Esophagus muscularis mucosa (tissue), 4 donors: ENCODE measurements around the gene LHFPL2. TPM values are rescaled to one million over a fixed set of nuclear protein-coding genes. Genes with fewer than 3 reads are reported as not detected.
A peak's percentile ranks its signal among the peaks of the same experiment; 100 is the strongest.

Source experiments
- DNase-seq: peaks from one replicate; pipeline ENCODE4 v3.0.0-alpha.2; 2017; ENCODE audit errors: extremely low spot score
- H3K27ac ChIP-seq, 4 donors: fragments of 200-600 bp; sonication (generic); replicated peaks in 1 of 4; 1 replicate in 3 of 4; 2 replicates in 1 of 4; pipeline ENCODE4 v1.5.1; 2016 to 2019; ENCODE audit warnings: mild to moderate bottlenecking in 1 of 4
- H3K27me3 ChIP-seq, 4 donors: fragments of 200-600 bp; sonication (generic); one replicate each; pipeline versions ENCODE4 v1.5.1 to v1.6.0; 2016 to 2019
- H3K36me3 ChIP-seq, 4 donors: fragments of 200-600 bp; sonication (generic); one replicate each; pipeline ENCODE4 v1.5.1; 2016 to 2019
- H3K4me1 ChIP-seq, 4 donors: fragments of 200-600 bp; sonication (generic); one replicate each; pipeline ENCODE4 v1.5.1; 2016 to 2019
- H3K4me3 ChIP-seq, 4 donors: fragments of 200-600 bp; sonication (generic); 1 replicate in 2 of 4; 2 replicates in 2 of 4; pipeline ENCODE4 v1.5.1; 2016 to 2019; ENCODE audit warnings: mild to moderate bottlenecking in 4 of 4, moderate library complexity in 1 of 4
- H3K9me3 ChIP-seq, 4 donors: fragments of 200-600 bp; sonication (generic); 1 replicate in 3 of 4; 2 replicates in 1 of 4; pipeline ENCODE4 v1.5.1; 2016 to 2019
- EP300 ChIP-seq: sonication (generic); formaldehyde crosslinking; IDR thresholded peaks from one replicate; pipeline ENCODE4 v1.6.1; 2017; ENCODE audit warnings: antibody characterized with exemption
- POLR2A ChIP-seq: fragments of 450-650 bp; IDR thresholded peaks from one replicate; pipeline ENCODE4 v1.6.1; 2017; ENCODE audit warnings: antibody characterized with exemption, moderate library complexity, mild to moderate bottlenecking, low read depth
- POLR2AphosphoS5 ChIP-seq, 2 donors: sonication (generic); formaldehyde crosslinking; IDR thresholded peaks; one replicate each; pipeline ENCODE4 v1.6.1; 2017; ENCODE audit warnings: antibody characterized with exemption in 2 of 2
- WGBS: methylation state at CpG from one replicate; pipeline ENCODE4 v1.1.5; 2018; 5-methylcytosine and 5-hydroxymethylcytosine counted together
- intact Hi-C: fragments of 100-400 bp; cut with DNase I; formaldehyde crosslinking; loops from one replicate; pipeline ENCODE4 v1.15.1; 2023
- total RNA-seq, 4 donors: library from RNA; depleted of rRNA; stranded (reverse); fragments of >200 nt; gene quantifications; one replicate each; pipeline versions ENCODE4 v1.1.0 to v1.2.1, GENCODE V29; 2016
- TF ChIP-seq, protein P1 (sequence below), 3 experiments: fragments of 200-600 bp in 2 of 3; fragments of 450-650 bp in 1 of 3; sonication (generic) in 2 of 3; IDR thresholded peaks; one replicate each; pipeline ENCODE4 v1.5.1; 2017 to 2019; ENCODE audit warnings: antibody characterized with exemption in 3 of 3, mild to moderate bottlenecking in 2 of 3, moderate library complexity in 1 of 3

Gene LHFPL2
- total RNA-seq, 4 donors from 2014 or later, result 24.1 to 40.9 (median 28.1) TPM

DNA sequence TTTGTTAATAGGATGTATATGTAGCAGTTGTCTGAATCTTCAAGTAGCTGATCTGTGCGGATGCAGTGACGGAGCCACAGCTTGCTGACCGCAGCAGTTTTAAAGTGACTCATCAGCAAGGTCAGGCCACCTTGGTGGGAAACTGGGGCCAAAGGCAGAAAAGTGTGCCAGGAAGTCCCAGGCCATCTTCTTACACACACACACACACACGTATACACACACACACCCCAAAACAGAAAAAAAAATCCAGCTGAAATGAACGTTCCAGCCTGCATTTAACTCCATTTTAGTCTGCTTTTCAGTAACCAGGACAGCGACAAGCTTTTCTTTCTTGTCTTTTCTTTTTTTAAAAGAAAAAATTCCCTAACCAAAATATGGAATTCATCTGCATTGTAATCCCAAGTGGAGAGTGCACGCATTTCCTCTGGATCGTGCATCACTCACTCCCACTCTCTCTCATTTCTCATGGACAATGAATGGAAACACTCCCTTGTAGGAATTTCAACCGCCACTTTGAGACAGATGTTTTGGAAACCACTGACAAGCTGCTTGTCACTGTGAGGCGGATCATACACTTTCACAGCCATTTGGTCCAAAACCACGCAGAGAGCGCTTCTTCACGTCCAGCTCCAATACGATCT lies 103.9 kb downstream of the LHFPL2 start:
- DNase-seq, result no peak
- intact Hi-C loops, result loop anchor here (10.0 kb wide), 1 partner anchor 280 kb away; no protein-coding TSS in a partner anchor

DNA sequence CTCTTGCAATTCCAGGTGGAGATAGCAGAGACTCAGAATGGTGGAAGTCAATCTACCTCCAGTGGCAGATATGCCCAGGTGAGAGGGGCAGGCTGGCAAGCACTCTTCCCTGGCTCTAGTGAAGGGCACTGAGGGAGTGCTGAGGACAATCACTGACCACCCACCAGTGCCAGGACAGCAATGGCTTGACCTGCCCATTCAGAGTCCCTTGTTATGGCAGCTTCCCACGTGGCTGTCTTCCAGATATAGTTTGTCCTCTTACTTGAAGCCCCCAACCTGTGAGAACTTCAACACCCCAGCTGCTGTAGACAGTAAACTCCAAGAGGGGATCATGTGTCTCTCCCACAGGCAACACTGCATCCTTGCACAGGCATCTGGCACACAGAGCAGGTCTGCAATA lies 104.7 kb downstream of the LHFPL2 start:
- TF ChIP-seq, protein P1, sequence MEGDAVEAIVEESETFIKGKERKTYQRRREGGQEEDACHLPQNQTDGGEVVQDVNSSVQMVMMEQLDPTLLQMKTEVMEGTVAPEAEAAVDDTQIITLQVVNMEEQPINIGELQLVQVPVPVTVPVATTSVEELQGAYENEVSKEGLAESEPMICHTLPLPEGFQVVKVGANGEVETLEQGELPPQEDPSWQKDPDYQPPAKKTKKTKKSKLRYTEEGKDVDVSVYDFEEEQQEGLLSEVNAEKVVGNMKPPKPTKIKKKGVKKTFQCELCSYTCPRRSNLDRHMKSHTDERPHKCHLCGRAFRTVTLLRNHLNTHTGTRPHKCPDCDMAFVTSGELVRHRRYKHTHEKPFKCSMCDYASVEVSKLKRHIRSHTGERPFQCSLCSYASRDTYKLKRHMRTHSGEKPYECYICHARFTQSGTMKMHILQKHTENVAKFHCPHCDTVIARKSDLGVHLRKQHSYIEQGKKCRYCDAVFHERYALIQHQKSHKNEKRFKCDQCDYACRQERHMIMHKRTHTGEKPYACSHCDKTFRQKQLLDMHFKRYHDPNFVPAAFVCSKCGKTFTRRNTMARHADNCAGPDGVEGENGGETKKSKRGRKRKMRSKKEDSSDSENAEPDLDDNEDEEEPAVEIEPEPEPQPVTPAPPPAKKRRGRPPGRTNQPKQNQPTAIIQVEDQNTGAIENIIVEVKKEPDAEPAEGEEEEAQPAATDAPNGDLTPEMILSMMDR (IDR thresholded peaks at IDR 0.05), result no peak
- TF ChIP-seq POLR2AphosphoS5 (IDR thresholded peaks at IDR 0.05) (no peak), EP300 (no peak), POLR2A (no peak)
- Histone ChIP-seq H3K4me1 (peaks cover 33 to 84% (median 58%) of the 10 kb centered on the region in 4 donors), H3K36me3 (no peaks in the 10 kb centered on the region), H3K9me3 (no peaks in the 10 kb centered on the region), H3K27ac (no peak overlapping the region), H3K27me3 (no peaks in the 10 kb centered on the region), H3K4me3 (no peak overlapping the region)
- 57% methylated on average over 1 of the region's 1 CpG for WGBS
- no peak for DNase-seq
- intact Hi-C loops, result loop anchor here (10.0 kb wide), 1 partner anchor 281 kb away; no protein-coding TSS in a partner anchor

More for the DNA sequence above, 103.9 kb downstream of the LHFPL2 start:
- H3K4me1 ChIP-seq, result peaks cover 38 to 89% (median 57%) of the 10 kb centered on the region in 4 donors
- WGBS, result 64% methylated on average over 14 of the region's 14 CpGs
- no peak overlapping the region for H3K4me3 ChIP-seq
- H3K27ac ChIP-seq, result peak overlapping the region in 2 of 4 donors; percentile 2 to 5
- H3K27me3 ChIP-seq, result no peaks in the 10 kb centered on the region
- TF ChIP-seq EP300, result no peak
- no peak for TF ChIP-seq POLR2AphosphoS5 (IDR thresholded peaks at IDR 0.05)
- TF ChIP-seq, protein P1 (IDR thresholded peaks at IDR 0.05), result no peak
- TF ChIP-seq POLR2A, result no peak
- H3K9me3 ChIP-seq, result no peaks in the 10 kb centered on the region
- no peaks in the 10 kb centered on the region for H3K36me3 ChIP-seq

DNA sequence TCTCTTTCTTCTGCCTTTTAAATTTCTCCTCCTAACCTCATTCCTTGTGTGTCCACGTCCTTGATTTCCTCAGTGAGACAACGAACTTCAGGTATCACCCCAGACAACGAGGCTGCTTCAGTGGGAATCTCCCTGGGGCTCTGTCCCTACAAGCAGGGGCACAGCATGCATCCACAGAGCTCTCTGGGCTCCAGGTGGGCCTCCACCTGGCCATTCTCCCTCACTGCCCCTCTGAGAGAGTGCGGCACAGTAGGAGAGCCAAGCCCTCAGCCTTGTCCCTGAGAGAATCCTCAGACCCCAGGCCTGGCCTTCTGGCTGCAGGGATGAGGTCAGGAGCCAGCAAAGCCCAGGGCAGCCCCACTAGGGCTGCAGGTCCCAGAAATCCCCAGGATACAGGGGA lies 105.3 kb downstream of the LHFPL2 start:
- no peaks in the 10 kb centered on the region for H3K9me3 ChIP-seq
- H3K36me3 ChIP-seq, result no peaks in the 10 kb centered on the region
- WGBS, result 92% methylated on average over 4 of the region's 4 CpGs
- TF ChIP-seq POLR2AphosphoS5 (IDR thresholded peaks at IDR 0.05) (no peak), POLR2A (no peak), EP300 (no peak)
- TF ChIP-seq, protein P1 (IDR thresholded peaks at IDR 0.05), result no peak
- no peak overlapping the region for H3K4me3 ChIP-seq
- H3K4me1 ChIP-seq, result peaks cover 27 to 83% (median 55%) of the 10 kb centered on the region in 4 donors
- no peak for DNase-seq
- intact Hi-C loops, result loop anchor here (10.0 kb wide), 1 partner anchor 282 kb away; no protein-coding TSS in a partner anchor
- H3K27me3 ChIP-seq, result no peaks in the 10 kb centered on the region
- H3K27ac ChIP-seq, result no peak overlapping the region

DNA sequence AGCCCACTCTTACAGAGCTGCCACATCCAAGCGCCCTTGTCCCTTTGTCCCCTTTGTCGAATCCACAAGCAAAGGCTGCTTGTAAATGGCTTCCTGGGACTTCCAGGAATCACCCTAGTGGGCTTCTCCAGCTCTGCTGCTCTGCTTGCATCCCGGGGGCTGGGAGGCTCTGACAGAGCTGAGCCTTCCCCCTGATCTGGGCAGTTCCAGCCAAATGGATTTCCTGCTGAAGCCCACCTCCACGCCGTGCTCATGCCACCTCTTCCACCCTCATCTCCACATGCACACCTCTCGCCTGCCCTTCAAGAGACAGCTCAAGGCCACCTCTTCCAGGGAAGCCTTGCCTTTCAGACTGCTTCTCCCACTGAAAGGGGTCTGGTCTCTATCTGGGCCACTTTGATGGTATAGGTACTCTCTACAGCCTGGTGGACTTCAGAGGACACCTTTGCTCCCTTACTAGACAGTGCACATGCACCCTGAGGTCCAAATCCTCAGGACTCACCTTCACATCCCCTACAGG lies 106.2 kb downstream of the LHFPL2 start:
- TF ChIP-seq, protein P1 (IDR thresholded peaks at IDR 0.05), result no peak
- TF ChIP-seq EP300 (no peak), POLR2A (no peak), POLR2AphosphoS5 (IDR thresholded peaks at IDR 0.05) (no peak)
- H3K4me3 ChIP-seq, result no peak overlapping the region
- peaks cover 23 to 83% (median 51%) of the 10 kb centered on the region in 4 donors for H3K4me1 ChIP-seq
- no peaks in the 10 kb centered on the region for H3K36me3 ChIP-seq
- H3K27me3 ChIP-seq, result no peaks in the 10 kb centered on the region
- 87% methylated on average over 4 of the region's 6 CpGs for WGBS
- H3K27ac ChIP-seq, result no peak overlapping the region
- no peaks in the 10 kb centered on the region for H3K9me3 ChIP-seq
- intact Hi-C loops, result loop anchor here (10.0 kb wide), 1 partner anchor 282 kb away; no protein-coding TSS in a partner anchor
- DNase-seq, result no peak
